Kidney (tissue), 14 donors: ENCODE results near the gene CPA5. TPM values are rescaled to one million over a fixed set of nuclear protein-coding genes. Genes with fewer than 3 reads are reported as not detected.

Experiments
- DNase-seq, 5 donors: peaks; one replicate each; pipeline ENCODE4 v3.0.0-alpha.2; 2013 to 2020
- FAIRE-seq: peaks from 2 replicates; lab custom pipeline; 2012; peaks lifted over from hg19 to GRCh38; lab: Jason Lieb, UNC
- H3K27ac ChIP-seq, 2 donors: one replicate each; pipeline ENCODE4 v1.7.0; 2013; ENCODE audit warnings: low read depth in 2 of 2, low read length in 2 of 2, inconsistent platforms in 1 of 2
- H3K27me3 ChIP-seq: one replicate; pipeline ENCODE4 v1.7.1; 2013; ENCODE audit warnings: low read length, inconsistent platforms; ENCODE audit not compliant: control insufficient read depth, insufficient read depth
- H3K36me3 ChIP-seq, 3 donors: one replicate each; pipeline versions ENCODE4 v1.7.0 to v1.7.1; 2013; ENCODE audit warnings: low read length in 3 of 3, control low read depth in 1 of 3, inconsistent platforms in 1 of 3; ENCODE audit not compliant: insufficient read depth in 3 of 3, control insufficient read depth in 2 of 3
- H3K4me1 ChIP-seq, 3 donors: one replicate each; pipeline versions ENCODE4 v1.7.0 to v1.7.1; 2013; ENCODE audit warnings: low read length in 3 of 3, inconsistent platforms in 1 of 3, low read depth in 1 of 3; ENCODE audit not compliant: control insufficient read depth in 2 of 3, insufficient read depth in 2 of 3
- H3K4me3 ChIP-seq, 3 donors: one replicate each; pipeline versions ENCODE4 v1.7.0 to v1.8.1; 2013; ENCODE audit warnings: low read length in 3 of 3, control low read depth in 1 of 3, inconsistent platforms in 1 of 3
- H3K9ac ChIP-seq, 3 donors: one replicate each; pipeline versions ENCODE4 v1.7.0 to v1.7.1; 2013; ENCODE audit warnings: low read length in 3 of 3, control low read depth in 1 of 3, inconsistent platforms in 1 of 3
- H3K9me3 ChIP-seq, 3 donors: one replicate each; pipeline versions ENCODE4 v1.7.0 to v1.7.1; 2013; ENCODE audit warnings: low read length in 3 of 3, control low read depth in 1 of 3, inconsistent platforms in 1 of 3; ENCODE audit not compliant: control insufficient read depth in 2 of 3, insufficient read depth in 1 of 3
- CTCF ChIP-seq: IDR thresholded peaks from 3 replicates; pipeline ENCODE4 v1.5.1; 2012; ENCODE audit warnings: mild to moderate bottlenecking, moderate library complexity, borderline replicate concordance; ENCODE audit not compliant: insufficient read depth; ENCODE audit errors: extremely low read depth
- intact Hi-C: fragments of 100-400 bp; cut with DNase I; formaldehyde crosslinking; loops from one replicate; pipeline ENCODE4 v1.11.1; 2022
- polyA plus RNA-seq: library from polyadenylated mRNA; stranded (reverse); fragments of 350-450 nt; fragmentation: Illumina TruSeq; extraction: RNeasy Lipid Tissue Mini Kit (QIAGEN cat#74804); gene quantifications from one replicate; pipeline ENCODE4 v1.2.3, GENCODE V29; 2014; ENCODE audit warnings: low read depth, low replicate concordance; ENCODE audit not compliant: insufficient read depth
- total RNA-seq: library from RNA; stranded (reverse); fragmentation: NEBNext Ultra II Directional; extraction: Animal tissue kit (Norgen Biotek cat#: 25700); gene quantifications from one replicate; pipeline ENCODE4 v1.2.1, GENCODE V29; 2021
- donor health status: control.
- donor health status: control.
- donor health status: control.
- donor health status: control.
- donor health status: control.
- donor health status: DM: yes; HTN: yes; CAD: no.
- donor health status: Normal renal cell carcinoma (clear cell type).

CPA5 gene
- total and polyA plus RNA-seq, 2 donors from 2014 or later = 0.54 to 1.1 TPM

- intact Hi-C loops = no loop called here
- FAIRE-seq = no peak
Observed at GRCh38 chr7:130409067-130409711, 64.6 kb downstream of the CPA5 start.

GRCh38 chr7:130409712-130410072 is 65.1 kb downstream of the CPA5 start:
- Histone ChIP-seq H3K9me3 (no peaks in the 10 kb centered on the region), H3K27ac (no peak overlapping the region), H3K36me3 (no peaks in the 10 kb centered on the region), H3K9ac (no peak overlapping the region), H3K4me1 (no peaks in the 10 kb centered on the region), H3K4me3 (no peak overlapping the region), H3K27me3 (no peaks in the 10 kb centered on the region)
- intact Hi-C loops = no loop called here
- FAIRE-seq = no peak
- TF ChIP-seq CTCF = no peak
- DNase-seq = no peak

More at GRCh38 chr7:130409067-130409711, 64.6 kb downstream of the CPA5 start:
- TF ChIP-seq CTCF = no peak
- peak in 1 of 5 donors; percentile 39 for DNase-seq
- Histone ChIP-seq H3K9me3 (no peaks in the 10 kb centered on the region), H3K27ac (no peak overlapping the region), H3K4me1 (no peaks in the 10 kb centered on the region), H3K4me3 (no peak overlapping the region), H3K36me3 (no peaks in the 10 kb centered on the region), H3K27me3 (no peaks in the 10 kb centered on the region), H3K9ac (no peak overlapping the region)

- Histone ChIP-seq H3K4me3 (no peak overlapping the region), H3K27ac (no peak overlapping the region), H3K9ac (no peak overlapping the region), H3K4me1 (no peaks in the 10 kb centered on the region), H3K9me3 (no peaks in the 10 kb centered on the region), H3K36me3 (no peaks in the 10 kb centered on the region), H3K27me3 (no peaks in the 10 kb centered on the region)
- intact Hi-C loops = no loop called here
- TF ChIP-seq CTCF = no peak
- FAIRE-seq (no peak), DNase-seq (peak in 2 of 5 donors; percentile 32 to 33)
Observed at GRCh38 chr7:130410868-130411541, 66.4 kb downstream of the CPA5 start.
